Astrocyte of the hippocampus (primary cell): ENCODE measurements around the gene VWF.
"Not testable (repeated sequence)": the region's sequence is repeated elsewhere in the genome, so short reads cannot be mapped to it uniquely, and the experiment has no call there.

ENCODE experiments used
- DNase-seq: peaks from one replicate; pipeline ENCODE4 v3.0.0; 2011; ENCODE audit warnings: low read depth, low spot score

VWF gene

GRCh38 chr12:6104842-6105241 is 19.6 kb downstream of the VWF start:
- DNase-seq = no peak

- DNase-seq = no peak
Observed at GRCh38 chr12:6104027-6104426, 20.4 kb downstream of the VWF start.

GRCh38 chr12:6102021-6102420 is 22.4 kb downstream of the VWF start:
- DNase-seq = not testable (repeated sequence)

- no peak for DNase-seq
Observed at GRCh38 chr12:6099316-6099715, 25.2 kb downstream of the VWF start.

- DNase-seq = no peak
Observed at GRCh38 chr12:6097411-6097810, 27.1 kb downstream of the VWF start.

GRCh38 chr12:6096527-6096926 is 27.9 kb downstream of the VWF start:
- no peak for DNase-seq

- no peak for DNase-seq
Observed at GRCh38 chr12:6095269-6095668, 29.2 kb downstream of the VWF start.

- DNase-seq = no peak
Observed at GRCh38 chr12:6093764-6094163, 30.7 kb downstream of the VWF start.

GRCh38 chr12:6092784-6093722 is 31.4 kb downstream of the VWF start:
- peak; percentile 95 for DNase-seq

GRCh38 chr12:6091786-6092566 is 32.5 kb downstream of the VWF start:
- no peak for DNase-seq

GRCh38 chr12:6090803-6091202 is 33.7 kb downstream of the VWF start:
- no peak for DNase-seq

- peak; percentile 31 for DNase-seq
Observed at GRCh38 chr12:6088921-6089747, 35.3 kb downstream of the VWF start.

- no peak for DNase-seq
Observed at GRCh38 chr12:6086316-6086715, 38.2 kb downstream of the VWF start.

- DNase-seq = no peak
Observed at GRCh38 chr12:6085841-6086240, 38.6 kb downstream of the VWF start.

GRCh38 chr12:6084969-6085450 is 39.5 kb downstream of the VWF start:
- no peak for DNase-seq

- peak; percentile 89 for DNase-seq
Observed at GRCh38 chr12:6084261-6084968, 40.1 kb downstream of the VWF start.

- DNase-seq = no peak
Observed at GRCh38 chr12:6083601-6084000, 40.9 kb downstream of the VWF start.

GRCh38 chr12:6082613-6083012 is 41.9 kb downstream of the VWF start:
- peak; percentile 38 for DNase-seq

- DNase-seq = no peak
Observed at GRCh38 chr12:6080149-6081045, 44.1 kb downstream of the VWF start.
